Gastroesophageal sphincter (tissue), 3 donors: ENCODE data around the gene RAN.

Source experiments
- EP300 ChIP-seq: sonication (generic); formaldehyde crosslinking; IDR thresholded peaks from one replicate; pipeline ENCODE4 v1.6.1; 2017; ENCODE audit warnings: antibody characterized with exemption, mild to moderate bottlenecking
- POLR2AphosphoS5 ChIP-seq: sonication (generic); formaldehyde crosslinking; IDR thresholded peaks from one replicate; pipeline ENCODE4 v1.6.1; 2017; ENCODE audit warnings: antibody characterized with exemption
- TF ChIP-seq, protein P1 (sequence below), 4 experiments: fragments of 200-600 bp in 2 of 4; fragments of 450-650 bp in 2 of 4; sonication (generic) in 1 of 4; IDR thresholded peaks; one replicate each; pipeline ENCODE4 v1.5.1; 2017 to 2019; ENCODE audit warnings: antibody characterized with exemption in 4 of 4, mild to moderate bottlenecking in 2 of 4, moderate library complexity in 2 of 4

DNA sequence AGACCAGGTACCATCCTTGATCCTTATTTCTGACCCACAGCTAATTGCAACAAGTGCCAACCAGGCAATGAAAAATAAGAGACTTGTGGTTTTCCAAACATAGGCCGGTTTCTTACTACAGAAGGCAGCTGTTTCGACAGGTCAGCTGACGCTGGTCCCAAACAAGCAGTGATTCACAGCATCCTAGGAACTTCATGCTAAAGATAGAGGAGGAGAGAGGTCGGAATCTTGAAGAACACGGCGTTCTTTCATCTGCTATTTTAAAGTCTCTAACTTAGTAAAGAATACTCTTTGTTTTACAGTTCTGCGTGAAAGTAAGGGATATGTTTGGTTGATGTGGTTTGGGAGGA, 53.8 kb downstream of the RAN start:
- TF ChIP-seq, protein P1, sequence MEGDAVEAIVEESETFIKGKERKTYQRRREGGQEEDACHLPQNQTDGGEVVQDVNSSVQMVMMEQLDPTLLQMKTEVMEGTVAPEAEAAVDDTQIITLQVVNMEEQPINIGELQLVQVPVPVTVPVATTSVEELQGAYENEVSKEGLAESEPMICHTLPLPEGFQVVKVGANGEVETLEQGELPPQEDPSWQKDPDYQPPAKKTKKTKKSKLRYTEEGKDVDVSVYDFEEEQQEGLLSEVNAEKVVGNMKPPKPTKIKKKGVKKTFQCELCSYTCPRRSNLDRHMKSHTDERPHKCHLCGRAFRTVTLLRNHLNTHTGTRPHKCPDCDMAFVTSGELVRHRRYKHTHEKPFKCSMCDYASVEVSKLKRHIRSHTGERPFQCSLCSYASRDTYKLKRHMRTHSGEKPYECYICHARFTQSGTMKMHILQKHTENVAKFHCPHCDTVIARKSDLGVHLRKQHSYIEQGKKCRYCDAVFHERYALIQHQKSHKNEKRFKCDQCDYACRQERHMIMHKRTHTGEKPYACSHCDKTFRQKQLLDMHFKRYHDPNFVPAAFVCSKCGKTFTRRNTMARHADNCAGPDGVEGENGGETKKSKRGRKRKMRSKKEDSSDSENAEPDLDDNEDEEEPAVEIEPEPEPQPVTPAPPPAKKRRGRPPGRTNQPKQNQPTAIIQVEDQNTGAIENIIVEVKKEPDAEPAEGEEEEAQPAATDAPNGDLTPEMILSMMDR (IDR thresholded peaks at IDR 0.05) = no peak
- TF ChIP-seq POLR2AphosphoS5 = no peak
- no peak for TF ChIP-seq EP300
